Measurements from ENCODE around the gene OR2Y1. TPM values are rescaled to one million over a fixed set of nuclear protein-coding genes. Genes with fewer than 3 reads are reported as not detected.
"Not testable (repeated sequence)": the region's sequence is repeated elsewhere in the genome, so short reads cannot be mapped to it uniquely, and the experiment has no call there.

The OR2Y1 gene
- total and polyA plus RNA-seq, 2 of the 13 experiments (the other 11 are each of a cell fraction or from before 2014, with no cell fraction given) = not detected

DNA sequence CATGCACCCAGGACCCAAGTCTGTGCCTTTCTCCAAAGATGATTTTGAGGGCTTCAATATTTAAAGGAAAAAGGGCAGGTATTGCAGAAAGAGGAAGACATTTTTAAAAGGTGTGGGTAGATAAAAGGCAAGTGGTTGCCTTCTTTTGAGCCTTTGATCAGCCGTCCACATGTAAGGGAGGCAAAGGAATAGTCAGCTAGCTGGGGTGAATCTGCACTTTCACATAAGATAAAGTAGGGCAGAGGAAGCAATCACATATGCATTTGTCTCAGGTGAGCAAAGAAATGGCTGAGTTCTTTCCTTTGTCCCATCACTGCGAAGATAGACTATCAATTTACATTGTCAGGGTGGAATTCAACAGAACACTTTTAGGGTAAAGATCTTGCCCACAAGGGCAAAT, 42.9 kb upstream of the OR2Y1 start (continued):
- TF ChIP-seq, protein P1, sequence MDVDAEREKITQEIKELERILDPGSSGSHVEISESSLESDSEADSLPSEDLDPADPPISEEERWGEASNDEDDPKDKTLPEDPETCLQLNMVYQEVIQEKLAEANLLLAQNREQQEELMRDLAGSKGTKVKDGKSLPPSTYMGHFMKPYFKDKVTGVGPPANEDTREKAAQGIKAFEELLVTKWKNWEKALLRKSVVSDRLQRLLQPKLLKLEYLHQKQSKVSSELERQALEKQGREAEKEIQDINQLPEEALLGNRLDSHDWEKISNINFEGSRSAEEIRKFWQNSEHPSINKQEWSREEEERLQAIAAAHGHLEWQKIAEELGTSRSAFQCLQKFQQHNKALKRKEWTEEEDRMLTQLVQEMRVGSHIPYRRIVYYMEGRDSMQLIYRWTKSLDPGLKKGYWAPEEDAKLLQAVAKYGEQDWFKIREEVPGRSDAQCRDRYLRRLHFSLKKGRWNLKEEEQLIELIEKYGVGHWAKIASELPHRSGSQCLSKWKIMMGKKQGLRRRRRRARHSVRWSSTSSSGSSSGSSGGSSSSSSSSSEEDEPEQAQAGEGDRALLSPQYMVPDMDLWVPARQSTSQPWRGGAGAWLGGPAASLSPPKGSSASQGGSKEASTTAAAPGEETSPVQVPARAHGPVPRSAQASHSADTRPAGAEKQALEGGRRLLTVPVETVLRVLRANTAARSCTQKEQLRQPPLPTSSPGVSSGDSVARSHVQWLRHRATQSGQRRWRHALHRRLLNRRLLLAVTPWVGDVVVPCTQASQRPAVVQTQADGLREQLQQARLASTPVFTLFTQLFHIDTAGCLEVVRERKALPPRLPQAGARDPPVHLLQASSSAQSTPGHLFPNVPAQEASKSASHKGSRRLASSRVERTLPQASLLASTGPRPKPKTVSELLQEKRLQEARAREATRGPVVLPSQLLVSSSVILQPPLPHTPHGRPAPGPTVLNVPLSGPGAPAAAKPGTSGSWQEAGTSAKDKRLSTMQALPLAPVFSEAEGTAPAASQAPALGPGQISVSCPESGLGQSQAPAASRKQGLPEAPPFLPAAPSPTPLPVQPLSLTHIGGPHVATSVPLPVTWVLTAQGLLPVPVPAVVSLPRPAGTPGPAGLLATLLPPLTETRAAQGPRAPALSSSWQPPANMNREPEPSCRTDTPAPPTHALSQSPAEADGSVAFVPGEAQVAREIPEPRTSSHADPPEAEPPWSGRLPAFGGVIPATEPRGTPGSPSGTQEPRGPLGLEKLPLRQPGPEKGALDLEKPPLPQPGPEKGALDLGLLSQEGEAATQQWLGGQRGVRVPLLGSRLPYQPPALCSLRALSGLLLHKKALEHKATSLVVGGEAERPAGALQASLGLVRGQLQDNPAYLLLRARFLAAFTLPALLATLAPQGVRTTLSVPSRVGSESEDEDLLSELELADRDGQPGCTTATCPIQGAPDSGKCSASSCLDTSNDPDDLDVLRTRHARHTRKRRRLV (CRISPR knock-in tag; IDR thresholded peaks at IDR 0.05) = no peak
- TF ChIP-seq, protein P2, sequence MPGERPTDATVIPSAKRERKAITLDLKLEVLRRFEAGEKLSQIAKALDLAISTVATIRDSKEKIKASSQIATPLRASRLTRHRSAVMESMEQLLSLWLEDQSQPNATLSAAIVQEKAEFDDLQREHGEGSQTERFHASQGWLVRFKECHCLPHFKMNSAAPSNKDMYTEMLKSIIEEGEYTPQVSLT (CRISPR knock-in tag; IDR thresholded peaks at IDR 0.05; ENCODE audit: borderline replicate concordance, low read depth) = no peak
- TF ChIP-seq NFYB (CRISPR knock-in tag; IDR thresholded peaks at IDR 0.05) = no peak

DNA sequence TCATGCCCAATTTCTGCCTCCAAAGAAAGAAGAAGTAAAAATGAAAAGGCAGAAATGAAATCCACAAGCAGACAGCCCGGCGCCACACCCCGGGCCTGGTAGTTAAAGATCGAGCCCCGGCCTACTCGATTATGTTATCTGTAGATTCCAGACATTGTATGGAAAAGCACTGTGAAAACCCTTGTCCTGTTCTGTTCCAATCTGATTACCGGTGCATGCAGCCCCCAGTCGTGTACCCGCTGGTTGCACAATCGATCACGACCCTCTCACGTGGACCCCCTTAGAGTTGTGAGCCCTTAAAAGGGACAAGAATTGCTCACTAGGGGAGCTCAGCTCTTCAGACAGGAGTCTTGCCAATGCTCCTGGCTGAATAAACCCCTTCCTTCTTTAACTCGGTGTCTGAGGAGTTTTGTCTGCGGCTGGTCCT, 42.1 kb upstream of the OR2Y1 start:
- H3K79me2 ChIP-seq (ENCODE audit: insufficient read depth, low read length); H3K27ac ChIP-seq (ENCODE audit: extremely low read length, insufficient read depth, low read length); DNase-seq (ENCODE audit: low spot score); H3K9me3 ChIP-seq (ENCODE audit: low read length); H2AFZ ChIP-seq (ENCODE audit: low read length); H3K4me2 ChIP-seq (ENCODE audit: low read depth, low read length); FAIRE-seq; H3K9ac ChIP-seq (ENCODE audit: insufficient read depth, low read depth, low read length); ATAC-seq; H3K4me3 ChIP-seq (replicated peaks in 1 of 3; ENCODE audit: insufficient read depth in 1 of 3, low read depth in 2 of 3, low read length in 3 of 3); POLR2A ChIA-PET; CTCF ChIA-PET (ENCODE audit: low intra/inter-chr PET ratio, low total read pairs); H3K36me3 ChIP-seq (replicated peaks in 1 of 2; ENCODE audit: control insufficient read depth in 1 of 2, insufficient read depth in 2 of 2, low read length in 2 of 2); H4K20me1 ChIP-seq (ENCODE audit: insufficient read depth, low read length); BruUV-seq (replicated peaks): not testable (repeated sequence)
- WGBS (ENCODE audit: low lambda C conversion rate) = 49% methylated on average over 14 of the region's 14 CpGs
- Histone ChIP-seq H3K4me1 (ENCODE audit: insufficient read depth, low read length) (peaks cover 12% of the 10 kb centered on the region), H3K27me3 (ENCODE audit: control insufficient read depth in 1 of 2, insufficient read depth in 2 of 2, low read length in 2 of 2) (peaks cover 0 to 10% of the 10 kb centered on the region in 2 experiments; a peak in 1 of 5 replicates)
- intact Hi-C loops (cut with micrococcal nuclease; ENCODE audit: unreplicated experiment) = loop anchor here (5.0 kb wide), 1 partner anchor 80 kb away; the partner anchor contains the start of gene ZFP62
- in situ Hi-C loops (cut with HindIII; ENCODE audit: extremely low pct_ligation_motif_present, low pct_unique_long_range_greater_than_20kb) = loop anchor here (10.0 kb wide), 1 partner anchor 373 kb away; no protein-coding TSS in a partner anchor
